Stimulated activated CD8-positive, alpha-beta memory T cell treated with anti-CD3 and anti-CD28 coated beads, Interleukin-4, amount 100 ng/mL, for 48 hours (primary cell): ENCODE results near the gene DYNLT5.
"Not testable (repeated sequence)": the region's sequence is repeated elsewhere in the genome, so short reads cannot be mapped to it uniquely, and the experiment has no call there.

Experiments
- DNase-seq: peaks from one replicate; pipeline ENCODE4 v3.0.0-alpha.2; 2020

DYNLT5 gene

DNA sequence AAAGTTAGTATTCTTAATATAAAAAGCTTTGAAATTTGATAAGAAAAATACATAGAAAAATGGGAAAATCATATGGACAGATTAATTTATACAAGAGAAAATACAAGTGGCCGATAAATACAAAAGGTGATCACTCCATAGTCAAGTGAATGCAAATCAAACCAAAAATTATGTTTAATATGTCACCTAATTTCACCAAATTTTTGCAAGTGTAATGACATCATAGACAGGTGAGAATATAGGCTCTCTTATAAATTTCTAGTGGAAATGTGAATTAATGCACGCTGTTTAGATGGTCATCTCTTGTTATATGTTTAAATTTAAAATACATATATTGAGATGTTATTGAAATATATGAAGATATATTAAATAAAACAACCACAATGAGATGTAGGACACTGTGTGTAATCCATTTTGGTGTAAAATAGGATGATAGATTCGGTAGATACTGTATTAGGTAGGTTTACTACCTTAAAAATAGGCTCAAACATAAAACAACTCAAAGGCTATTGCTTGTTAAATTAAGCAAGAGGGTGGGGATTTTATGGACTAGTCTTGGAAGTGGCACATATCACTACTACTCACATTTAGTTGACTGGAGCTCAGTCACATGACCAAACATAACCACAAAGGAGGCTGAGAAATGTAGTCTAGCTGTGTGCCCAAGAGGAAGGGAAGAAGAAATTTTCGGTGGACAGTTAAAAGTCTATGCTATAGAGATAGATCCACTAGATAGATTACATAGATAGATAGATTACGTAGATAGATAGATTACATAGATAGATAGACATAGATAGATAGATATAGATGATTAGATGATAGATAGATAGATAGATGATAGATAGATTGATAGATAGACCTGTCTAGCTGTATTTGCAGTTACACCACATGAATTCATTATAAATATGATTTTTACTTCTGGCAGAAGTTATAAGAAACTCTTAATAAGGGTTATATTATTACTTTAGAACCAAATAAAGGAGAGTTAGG is 39.7 kb downstream of the DYNLT5 start:
- no peak for DNase-seq

DNA sequence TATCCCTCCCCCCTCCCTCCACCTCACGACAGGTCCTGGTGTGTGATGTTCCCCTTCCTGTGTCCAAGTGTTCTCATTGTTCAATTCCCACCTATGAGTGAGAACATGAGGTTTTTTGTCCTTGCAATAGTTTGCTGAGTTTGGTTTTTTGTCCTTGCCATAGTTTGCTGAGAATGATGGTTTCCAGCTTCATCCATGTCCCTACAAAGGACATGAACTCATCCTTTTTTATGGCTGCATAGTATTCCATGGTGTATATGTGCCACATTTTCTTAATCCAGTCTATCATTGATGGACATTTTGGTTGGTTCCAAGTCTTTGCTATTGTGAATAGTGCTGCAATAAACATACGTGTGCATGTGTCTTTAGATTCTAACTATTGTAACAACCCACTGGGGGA is 43.6 kb downstream of the DYNLT5 start:
- DNase-seq, result not testable (repeated sequence)

DNA sequence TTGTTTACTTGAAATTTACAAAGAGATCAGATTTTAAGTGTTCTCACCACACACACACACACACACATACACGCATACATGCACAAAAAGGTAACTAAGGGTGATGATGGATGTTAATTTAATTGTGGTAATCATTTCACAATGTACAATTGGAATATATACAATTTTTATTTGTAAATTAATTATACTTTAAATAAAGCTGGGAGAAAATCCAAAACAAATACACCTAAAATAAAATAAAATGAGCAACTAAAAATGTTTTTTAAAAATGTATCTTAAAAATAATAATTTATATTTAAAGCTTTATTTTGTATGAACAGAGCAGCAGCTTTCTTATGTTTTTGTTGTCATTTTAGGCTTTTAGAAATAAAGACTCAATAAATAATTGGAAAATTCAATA is 57.0 kb downstream of the DYNLT5 start:
- no peak for DNase-seq

DNA sequence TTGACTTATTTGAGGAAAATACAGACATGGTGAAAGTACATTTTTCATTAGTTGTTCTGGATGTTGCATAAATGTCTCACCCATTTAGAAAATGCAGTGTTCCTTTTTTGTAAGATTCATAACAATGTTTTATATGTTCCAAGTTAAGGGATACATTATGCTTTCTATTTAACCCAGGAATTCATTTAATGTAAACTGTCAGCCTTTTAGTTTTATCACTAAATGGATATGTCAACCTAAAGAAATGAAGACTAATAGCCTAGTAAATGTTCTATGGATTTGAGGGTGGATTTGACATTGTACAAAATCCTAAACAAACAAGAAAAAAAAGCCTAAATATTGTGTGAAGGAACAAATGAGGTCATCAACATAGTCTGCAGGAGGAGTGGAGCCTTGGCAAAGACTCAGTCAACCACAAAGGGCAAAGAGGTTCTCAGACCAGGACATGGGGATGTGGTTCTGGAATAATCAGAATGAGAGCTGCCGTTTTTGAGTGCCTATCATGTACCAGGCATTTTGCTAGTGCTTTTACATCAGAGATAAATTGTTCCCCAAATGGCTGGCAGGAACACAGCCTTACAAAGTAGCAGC is 57.6 kb downstream of the DYNLT5 start:
- no peak for DNase-seq

DNA sequence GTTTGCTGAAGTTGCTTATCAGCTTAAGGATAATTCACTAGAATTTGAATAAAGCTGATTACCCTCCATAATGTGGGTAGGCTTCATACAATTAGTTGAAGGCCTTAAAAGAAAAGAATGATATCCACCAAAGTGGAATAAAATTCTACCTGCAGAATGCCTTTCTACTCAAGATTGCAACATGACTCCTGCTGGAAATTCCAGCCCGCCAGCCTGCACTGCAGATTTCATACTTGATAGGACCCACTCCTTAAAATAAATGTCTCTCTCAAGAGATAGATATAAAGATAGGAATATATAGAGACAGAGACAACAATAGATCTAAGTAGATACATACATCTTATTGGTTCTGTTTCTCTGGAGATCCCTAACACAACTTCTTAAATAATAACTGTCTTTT is 72.5 kb downstream of the DYNLT5 start:
- no peak for DNase-seq
